MM.1S (cell line): ENCODE measurements around the gene CCDC51.

ENCODE experiments used
- DNase-seq: peaks from one replicate; pipeline ENCODE4 v3.0.0-alpha.2; 2015
- H2AFZ ChIP-seq: fragments of 300-600 bp; sonication (generic); 2 replicates; pipeline ENCODE4 v1.6.0; 2016; ENCODE audit warnings: antibody characterized with exemption, low read length
- H3F3A ChIP-seq: fragments of 300-600 bp; sonication (generic); 2 replicates; pipeline ENCODE4 v1.6.1; 2016; ENCODE audit warnings: mild to moderate bottlenecking, antibody characterized with exemption, low read length, moderate library complexity, mixed read lengths; ENCODE audit not compliant: insufficient read depth
- H3K27ac ChIP-seq: fragments of 300-600 bp; sonication (generic); 2 replicates; pipeline ENCODE4 v1.5.1; 2016; ENCODE audit warnings: mild to moderate bottlenecking, low read length
- H3K27me3 ChIP-seq: fragments of 300-600 bp; sonication (generic); replicated peaks from 2 replicates; pipeline ENCODE4 v1.6.0; 2016; ENCODE audit warnings: low read length; ENCODE audit not compliant: insufficient read depth
- H3K36me3 ChIP-seq: fragments of 300-600 bp; sonication (generic); replicated peaks from 2 replicates; pipeline ENCODE4 v1.6.1; 2016; ENCODE audit warnings: mild to moderate bottlenecking, low read length, mixed read lengths; ENCODE audit not compliant: insufficient read depth
- H3K4me1 ChIP-seq: fragments of 300-600 bp; sonication (generic); 2 replicates; pipeline ENCODE4 v1.6.1; 2016; ENCODE audit warnings: low read length, mixed read lengths
- H3K4me2 ChIP-seq: fragments of 300-600 bp; sonication (generic); 2 replicates; pipeline ENCODE4 v1.6.0; 2016; ENCODE audit warnings: low read depth, low read length
- H3K4me3 ChIP-seq: fragments of 300-600 bp; sonication (generic); 2 replicates; pipeline ENCODE4 v1.5.1; 2016; ENCODE audit warnings: low read length, mixed read lengths
- H3K79me2 ChIP-seq: fragments of 300-600 bp; sonication (generic); 2 replicates; pipeline ENCODE4 v1.6.1; 2016; ENCODE audit warnings: mixed run types, low read length, mixed read lengths
- H3K9ac ChIP-seq: fragments of 300-600 bp; sonication (generic); 2 replicates; pipeline ENCODE4 v1.6.1; 2016; ENCODE audit warnings: low read length, mixed read lengths
- H3K9me2 ChIP-seq: fragments of 300-600 bp; sonication (generic); replicated peaks from 2 replicates; pipeline ENCODE4 v1.6.1; 2016; ENCODE audit warnings: mild to moderate bottlenecking, low read length, mixed read lengths; ENCODE audit not compliant: insufficient read depth
- H3K9me3 ChIP-seq: fragments of 300-600 bp; sonication (generic); replicated peaks from 2 replicates; pipeline ENCODE4 v1.6.1; 2016; ENCODE audit warnings: mild to moderate bottlenecking, low read length, mixed read lengths; ENCODE audit not compliant: insufficient read depth
- H4K20me1 ChIP-seq: fragments of 300-600 bp; sonication (generic); 2 replicates; pipeline ENCODE4 v1.6.1; 2016; ENCODE audit warnings: mild to moderate bottlenecking, low read length, moderate library complexity, mixed read lengths; ENCODE audit not compliant: insufficient read depth
- CTCF ChIP-seq: fragments of 300-600 bp; sonication (generic); IDR thresholded peaks from 2 replicates; pipeline ENCODE4 v1.5.1; 2016; ENCODE audit warnings: antibody characterized with exemption, low read length, mixed read lengths
- EZH2 ChIP-seq: fragments of 300-600 bp; sonication (generic); optimal IDR thresholded peaks from 2 replicates; pipeline ENCODE3; 2017; ENCODE audit warnings: low read depth, mild to moderate bottlenecking, antibody characterized with exemption, low read length, mixed read lengths
- EZH2phosphoT487 ChIP-seq: fragments of 300-600 bp; sonication (generic); IDR thresholded peaks from 2 replicates; pipeline ENCODE4 v1.6.1; 2018; ENCODE audit warnings: antibody characterized with exemption, low read length

The CCDC51 gene

GRCh38 chr3:48437812-48438211 lies 2.1 kb downstream of the CCDC51 start:
- no peak overlapping the region for H2AFZ ChIP-seq
- TF ChIP-seq CTCF (no peak), EZH2 (no peak), EZH2phosphoT487 (no peak)
- H3K79me2 ChIP-seq, result peaks cover 36% of the 10 kb centered on the region
- no peak overlapping the region for H3K4me2 ChIP-seq
- H3K9me3 ChIP-seq, result no peaks in the 10 kb centered on the region
- no peaks in the 10 kb centered on the region for H3K9me2 ChIP-seq
- peaks cover 8% of the 10 kb centered on the region; the same call in 1 of the 2 replicates for H3F3A ChIP-seq
- H3K27ac ChIP-seq, result no peak overlapping the region
- no peaks in the 10 kb centered on the region for H3K27me3 ChIP-seq
- H3K4me1 ChIP-seq, result peaks cover 12% of the 10 kb centered on the region
- DNase-seq, result no peak
- no peak overlapping the region for H3K9ac ChIP-seq
- no peak overlapping the region for H3K4me3 ChIP-seq
- no peaks in the 10 kb centered on the region for H3K36me3 ChIP-seq
- no peaks in the 10 kb centered on the region for H4K20me1 ChIP-seq

GRCh38 chr3:48436855-48437254 lies 3.1 kb downstream of the CCDC51 start:
- no peak for DNase-seq
- Histone ChIP-seq H3K4me2 (no peak overlapping the region), H3K36me3 (no peaks in the 10 kb centered on the region), H3K27ac (no peak overlapping the region), H3K4me1 (peaks cover 11% of the 10 kb centered on the region), H3K9ac (no peak overlapping the region), H3K4me3 (no peak overlapping the region), H3F3A (peaks cover 6% of the 10 kb centered on the region; the same call in 1 of the 2 replicates), H2AFZ (no peak overlapping the region), H3K27me3 (no peaks in the 10 kb centered on the region), H3K79me2 (peaks cover 29% of the 10 kb centered on the region), H3K9me2 (no peaks in the 10 kb centered on the region), H4K20me1 (no peaks in the 10 kb centered on the region), H3K9me3 (no peaks in the 10 kb centered on the region)
- TF ChIP-seq EZH2 (no peak), CTCF (no peak), EZH2phosphoT487 (no peak)

GRCh38 chr3:48436477-48436787 lies 3.5 kb downstream of the CCDC51 start:
- no peaks in the 10 kb centered on the region for H3K36me3 ChIP-seq
- no peak overlapping the region for H3K4me3 ChIP-seq
- H3K4me1 ChIP-seq, result peaks cover 6% of the 10 kb centered on the region
- no peak overlapping the region for H3K9ac ChIP-seq
- no peak for DNase-seq
- no peak overlapping the region for H3K4me2 ChIP-seq
- no peaks in the 10 kb centered on the region for H4K20me1 ChIP-seq
- H3K27ac ChIP-seq, result no peak overlapping the region
- H3K27me3 ChIP-seq, result no peaks in the 10 kb centered on the region
- peaks cover 25% of the 10 kb centered on the region for H3K79me2 ChIP-seq
- no peak for TF ChIP-seq EZH2phosphoT487
- TF ChIP-seq CTCF, result no peak
- no peak for TF ChIP-seq EZH2
- no peak overlapping the region for H2AFZ ChIP-seq
- no peaks in the 10 kb centered on the region for H3K9me3 ChIP-seq
- H3K9me2 ChIP-seq, result no peaks in the 10 kb centered on the region
- H3F3A ChIP-seq, result peaks cover 5% of the 10 kb centered on the region; the same call in 1 of the 2 replicates
